GM12873 (cell line): Measurements from ENCODE around the gene ARHGAP15.

Experiments
- TF ChIP-seq, protein P1 (sequence below): IDR thresholded peaks from 2 replicates; pipeline ENCODE4 v1.5.1; 2012; ENCODE audit warnings: low read depth, mild to moderate bottlenecking, moderate library complexity, low read length, control low read depth; ENCODE audit not compliant: insufficient read depth; ENCODE audit errors: missing control alignments

Gene ARHGAP15

DNA sequence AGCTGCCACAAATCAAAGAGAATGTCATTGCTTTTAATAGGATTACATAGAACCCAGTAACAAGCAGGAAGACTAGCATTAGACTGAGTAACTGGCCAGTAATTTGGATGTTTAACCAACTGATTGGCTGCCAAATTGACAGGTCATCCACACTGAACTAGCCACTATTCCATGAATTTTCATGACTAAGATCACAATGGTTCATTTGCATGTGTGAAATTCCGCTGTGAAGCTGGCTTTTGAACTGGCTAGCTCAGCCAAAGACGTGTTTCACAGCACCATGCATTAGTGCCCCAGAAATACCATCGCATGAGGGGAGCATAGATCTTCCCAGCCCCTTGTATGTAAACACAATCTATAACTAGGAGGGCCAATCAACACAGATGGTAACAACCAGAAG lies 649.8 kb downstream of the ARHGAP15 start:
- TF ChIP-seq, protein P1, sequence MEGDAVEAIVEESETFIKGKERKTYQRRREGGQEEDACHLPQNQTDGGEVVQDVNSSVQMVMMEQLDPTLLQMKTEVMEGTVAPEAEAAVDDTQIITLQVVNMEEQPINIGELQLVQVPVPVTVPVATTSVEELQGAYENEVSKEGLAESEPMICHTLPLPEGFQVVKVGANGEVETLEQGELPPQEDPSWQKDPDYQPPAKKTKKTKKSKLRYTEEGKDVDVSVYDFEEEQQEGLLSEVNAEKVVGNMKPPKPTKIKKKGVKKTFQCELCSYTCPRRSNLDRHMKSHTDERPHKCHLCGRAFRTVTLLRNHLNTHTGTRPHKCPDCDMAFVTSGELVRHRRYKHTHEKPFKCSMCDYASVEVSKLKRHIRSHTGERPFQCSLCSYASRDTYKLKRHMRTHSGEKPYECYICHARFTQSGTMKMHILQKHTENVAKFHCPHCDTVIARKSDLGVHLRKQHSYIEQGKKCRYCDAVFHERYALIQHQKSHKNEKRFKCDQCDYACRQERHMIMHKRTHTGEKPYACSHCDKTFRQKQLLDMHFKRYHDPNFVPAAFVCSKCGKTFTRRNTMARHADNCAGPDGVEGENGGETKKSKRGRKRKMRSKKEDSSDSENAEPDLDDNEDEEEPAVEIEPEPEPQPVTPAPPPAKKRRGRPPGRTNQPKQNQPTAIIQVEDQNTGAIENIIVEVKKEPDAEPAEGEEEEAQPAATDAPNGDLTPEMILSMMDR: no peak

DNA sequence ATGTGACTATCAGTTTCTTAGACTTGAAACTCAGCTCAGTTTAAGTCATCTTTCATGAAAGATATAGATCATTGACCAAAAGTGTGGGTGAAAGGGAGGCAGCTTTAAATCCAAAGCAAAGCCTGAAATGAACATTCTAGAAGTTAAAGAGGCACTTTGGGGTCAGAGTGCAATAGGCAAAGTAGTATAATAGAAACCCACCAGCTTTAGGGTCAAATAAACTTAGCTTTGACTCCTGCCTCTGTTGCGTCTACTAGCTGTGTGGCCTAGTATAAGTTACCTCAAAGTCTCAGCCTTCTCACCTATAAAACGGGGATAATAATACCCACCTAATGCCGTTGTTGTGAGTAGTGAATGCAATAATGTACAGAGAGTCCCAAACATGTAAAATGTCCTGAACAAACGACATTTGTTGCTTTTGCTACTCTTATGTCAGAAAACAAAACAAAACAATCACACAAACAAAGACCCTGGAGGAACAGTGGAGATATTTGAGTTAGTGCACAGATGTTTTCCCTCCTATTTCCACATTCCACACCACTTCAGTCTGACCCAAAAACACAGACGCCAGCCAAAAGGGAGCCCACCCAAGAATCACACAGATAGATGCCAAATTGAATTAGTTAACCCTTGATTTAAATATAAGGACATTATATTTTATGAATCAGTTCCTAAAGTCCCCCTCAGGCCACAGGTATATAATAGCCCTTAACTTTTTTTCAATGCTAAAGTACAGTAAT lies 657.0 kb downstream of the ARHGAP15 start:
- TF ChIP-seq, protein P1: no peak

DNA sequence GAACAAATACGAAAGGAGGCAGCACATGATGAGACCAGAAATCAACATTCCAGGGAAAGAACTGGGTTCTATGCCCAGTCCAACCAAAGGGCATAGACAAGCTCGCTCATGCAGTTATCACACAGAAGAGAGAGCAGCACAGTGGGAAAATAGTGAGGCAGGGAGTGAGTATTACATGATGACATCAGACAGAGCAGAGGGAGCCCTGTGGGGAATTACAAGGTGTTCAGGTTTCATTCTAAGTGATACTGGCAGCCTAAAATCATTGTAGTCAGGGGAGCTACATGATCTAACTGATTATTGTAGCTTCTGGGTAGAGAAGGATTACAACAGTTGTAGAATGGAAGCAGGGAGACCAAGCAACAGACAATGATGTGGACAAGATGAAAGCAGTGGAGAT lies 658.5 kb downstream of the ARHGAP15 start:
- TF ChIP-seq, protein P1: no peak

DNA sequence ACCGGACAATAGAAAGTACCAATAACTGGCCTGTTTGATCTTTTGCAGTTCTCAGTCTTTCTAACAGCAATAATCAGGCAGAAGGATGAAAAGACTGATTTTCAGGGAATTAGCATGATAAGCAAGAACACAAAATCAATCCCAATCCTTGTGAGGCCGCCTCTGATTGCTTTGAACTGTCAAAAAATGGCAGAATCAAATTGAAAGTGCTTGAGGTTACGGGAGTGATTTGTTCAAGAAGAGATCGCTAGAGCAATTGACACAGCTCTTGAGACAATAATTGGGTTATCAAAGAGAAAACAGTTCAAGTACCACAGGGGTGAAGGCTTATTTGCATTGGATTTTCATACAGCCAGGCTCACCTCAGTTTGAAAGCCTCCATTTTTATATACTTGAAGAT lies 663.4 kb downstream of the ARHGAP15 start:
- TF ChIP-seq, protein P1: no peak

DNA sequence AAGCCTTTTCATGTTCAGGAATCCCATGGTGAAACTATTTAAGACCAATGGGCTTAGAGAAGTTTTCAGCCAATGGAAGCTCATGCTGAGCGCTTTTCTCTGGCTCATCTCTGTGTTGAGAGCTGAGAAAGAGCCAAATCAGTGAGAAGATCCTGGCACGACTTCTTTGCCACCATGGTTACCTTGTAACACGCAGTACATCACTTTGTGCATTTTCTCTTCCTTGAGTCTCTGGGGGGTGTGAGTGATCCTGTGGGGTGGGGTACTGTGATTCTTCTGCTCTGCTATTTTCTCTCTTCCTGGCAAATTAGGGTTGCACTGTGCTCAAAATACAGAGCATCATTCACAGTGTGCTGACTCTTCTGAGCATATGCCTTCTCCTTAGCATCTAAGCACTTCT lies 664.2 kb downstream of the ARHGAP15 start:
- TF ChIP-seq, protein P1: no peak

DNA sequence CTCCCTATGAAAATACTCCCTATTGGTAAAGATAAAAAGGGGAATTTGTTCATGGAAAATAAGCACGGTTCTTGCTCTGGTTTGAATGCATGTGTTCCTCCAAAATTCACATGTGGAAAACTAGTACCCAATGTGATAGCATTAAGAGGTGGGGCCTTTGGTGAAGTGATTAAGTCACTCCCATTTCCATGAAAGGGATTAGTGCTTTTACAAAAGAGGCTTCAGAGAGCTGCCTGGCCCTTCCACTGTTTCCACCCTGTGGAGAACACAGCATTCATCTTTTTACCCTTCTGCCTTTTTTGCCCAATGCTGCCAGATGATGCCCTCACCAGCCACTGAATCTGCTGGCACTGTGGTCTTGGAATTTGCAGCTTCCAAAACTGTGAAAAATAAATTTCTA lies 666.8 kb downstream of the ARHGAP15 start:
- TF ChIP-seq, protein P1: no peak

DNA sequence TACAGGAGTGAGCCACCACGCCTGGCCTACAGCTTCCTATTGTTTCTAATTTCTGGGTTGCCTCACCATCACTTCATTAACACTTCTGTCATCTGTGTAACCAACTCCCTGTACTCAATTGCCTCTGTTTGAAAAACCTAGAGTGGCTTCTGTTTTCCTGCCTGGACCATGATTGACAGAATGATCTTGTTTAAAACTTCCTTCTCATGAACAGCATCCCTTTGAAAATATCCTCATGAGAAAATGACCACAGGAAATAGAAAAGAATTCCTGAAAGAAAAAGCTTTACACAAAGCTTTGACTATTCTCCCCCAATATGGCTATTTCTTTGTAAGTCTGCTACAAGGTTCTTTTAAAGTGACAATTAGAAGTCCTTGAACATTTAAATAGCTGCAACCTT lies 672.3 kb downstream of the ARHGAP15 start:
- TF ChIP-seq, protein P1: no peak
